Astrocyte (in vitro differentiated cells and primary cell): ENCODE results near the gene OSBPL3. TPM values are rescaled to one million over a fixed set of nuclear protein-coding genes. Genes with fewer than 3 reads are reported as not detected.

ENCODE experiments used
- DNase-seq: peaks from one replicate; pipeline ENCODE4 v3.0.0-alpha.2; 2010; ENCODE audit warnings: low read depth
- FAIRE-seq: peaks from 2 replicates; lab custom pipeline; 2011; peaks lifted over from hg19 to GRCh38; lab: Jason Lieb, UNC
- H2AFZ ChIP-seq: 2 replicates; pipeline ENCODE4 v1.6.0; 2012; ENCODE audit warnings: low read depth, low read length, inconsistent platforms
- H3K27ac ChIP-seq: 2 replicates; pipeline ENCODE4 v1.5.1; 2011; ENCODE audit warnings: low read depth, low read length, inconsistent platforms
- H3K27me3 ChIP-seq: 2 replicates; pipeline ENCODE4 v1.6.0; 2011; ENCODE audit warnings: low read length, inconsistent platforms; ENCODE audit not compliant: insufficient read depth
- H3K36me3 ChIP-seq: 2 replicates; pipeline ENCODE4 v1.5.1; 2011; ENCODE audit warnings: low read length, inconsistent platforms; ENCODE audit not compliant: insufficient read depth
- H3K4me1 ChIP-seq: 2 replicates; pipeline ENCODE4 v1.5.1; 2011; ENCODE audit warnings: low read length, inconsistent platforms; ENCODE audit not compliant: insufficient read depth
- H3K4me2 ChIP-seq: 2 replicates; pipeline ENCODE4 v1.6.0; 2012; ENCODE audit warnings: low read length, inconsistent platforms
- H3K4me3 ChIP-seq: 2 replicates; pipeline ENCODE4 v1.5.1; 2011; ENCODE audit warnings: low read depth, mild to moderate bottlenecking, low read length, inconsistent platforms; ENCODE audit not compliant: insufficient read depth
- H3K79me2 ChIP-seq: 2 replicates; pipeline ENCODE4 v1.6.0; 2012; ENCODE audit warnings: mild to moderate bottlenecking, low read length, inconsistent platforms; ENCODE audit not compliant: insufficient read depth
- H3K9ac ChIP-seq: 2 replicates; pipeline ENCODE4 v1.6.0; 2012; ENCODE audit warnings: mild to moderate bottlenecking, low read length, inconsistent platforms
- H3K9me3 ChIP-seq: 2 replicates; pipeline ENCODE4 v1.5.1; 2012; ENCODE audit warnings: low read depth, mild to moderate bottlenecking, low read length, inconsistent platforms; ENCODE audit not compliant: insufficient read depth
- H4K20me1 ChIP-seq: 2 replicates; pipeline ENCODE4 v1.6.0; 2012; ENCODE audit warnings: low read length, inconsistent platforms; ENCODE audit not compliant: insufficient read depth
- H3K27ac Mint-ChIP-seq: one replicate; pipeline ENCODE4 v1.8.0; 2021; ENCODE audit warnings: mild to moderate bottlenecking, mixed read lengths; ENCODE audit not compliant: unreplicated experiment
- H3K27me3 Mint-ChIP-seq: one replicate; pipeline ENCODE4 v1.8.0; 2021; ENCODE audit warnings: low read depth, mixed read lengths; ENCODE audit not compliant: unreplicated experiment
- H3K36me3 Mint-ChIP-seq: one replicate; pipeline ENCODE4 v1.8.0; 2021; ENCODE audit warnings: low read depth, mixed read lengths; ENCODE audit not compliant: unreplicated experiment
- H3K4me1 Mint-ChIP-seq: one replicate; pipeline ENCODE4 v1.8.0; 2021; ENCODE audit warnings: low read depth, mixed read lengths; ENCODE audit not compliant: unreplicated experiment
- H3K4me3 Mint-ChIP-seq: one replicate; pipeline ENCODE4 v1.8.0; 2021; ENCODE audit warnings: mild to moderate bottlenecking, moderate library complexity, mixed read lengths; ENCODE audit not compliant: unreplicated experiment
- H3K9me3 Mint-ChIP-seq: one replicate; pipeline ENCODE4 v1.8.0; 2021; ENCODE audit warnings: mild to moderate bottlenecking, mixed read lengths; ENCODE audit not compliant: unreplicated experiment
- EZH2 ChIP-seq: IDR thresholded peaks from 2 replicates; pipeline ENCODE4 v1.6.1; 2012; ENCODE audit warnings: mild to moderate bottlenecking, low read length, inconsistent platforms; ENCODE audit not compliant: insufficient read depth
- total RNA-seq: library from RNA; stranded (reverse); gene quantifications from 2 replicates; pipeline ENCODE4 v1.2.1, GENCODE V29; 2021
- TF ChIP-seq, protein P1 (sequence below): IDR thresholded peaks from 2 replicates; pipeline ENCODE4 v1.5.1; 2011; ENCODE audit warnings: low read depth, mild to moderate bottlenecking, inconsistent platforms, low read length, moderate library complexity; ENCODE audit not compliant: insufficient read depth

OSBPL3 gene
- total RNA-seq, 1 donor from 2014 or later: 62.9 TPM

DNA sequence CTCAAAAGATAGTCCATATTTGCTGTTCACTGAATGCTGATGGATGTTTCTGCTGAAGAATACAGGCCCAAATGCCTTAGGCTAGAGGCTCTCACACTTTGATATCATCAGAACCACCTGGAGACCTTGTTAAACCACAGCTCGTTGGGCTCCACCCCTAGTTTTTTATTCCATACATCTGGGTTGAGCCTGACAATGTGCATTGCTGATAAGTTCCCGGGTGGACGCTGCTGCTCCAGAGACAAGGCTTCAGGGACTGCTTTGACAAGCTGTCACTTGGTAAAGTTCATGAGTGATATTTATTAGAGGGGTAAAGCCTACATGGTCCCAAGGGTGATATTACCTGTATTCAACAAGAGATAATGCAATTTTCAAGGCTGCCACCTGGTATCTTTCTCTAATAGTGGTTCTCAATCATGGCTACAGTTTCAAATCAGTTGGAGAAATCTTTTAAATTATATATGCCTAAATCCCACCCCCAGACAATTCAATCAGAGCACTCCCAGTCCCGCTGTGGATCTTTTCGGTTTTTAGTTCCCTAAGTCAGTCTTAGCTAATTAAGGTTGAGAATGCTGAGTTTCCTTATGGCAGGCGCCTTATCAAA, 115.7 kb downstream of the OSBPL3 start:
- Histone ChIP-seq H3K27me3 (no peaks in the 10 kb centered on the region), H3K79me2 (no peaks in the 10 kb centered on the region), H3K4me2 (no peak overlapping the region), H3K27ac (no peak overlapping the region), H3K36me3 (peaks cover 33% of the 10 kb centered on the region), H3K9me3 (no peaks in the 10 kb centered on the region), H3K4me1 (no peaks in the 10 kb centered on the region), H3K4me3 (no peak overlapping the region), H3K9ac (no peak overlapping the region), H2AFZ (no peak overlapping the region), H4K20me1 (no peaks in the 10 kb centered on the region)
- TF ChIP-seq EZH2: no peak
- TF ChIP-seq, protein P1, sequence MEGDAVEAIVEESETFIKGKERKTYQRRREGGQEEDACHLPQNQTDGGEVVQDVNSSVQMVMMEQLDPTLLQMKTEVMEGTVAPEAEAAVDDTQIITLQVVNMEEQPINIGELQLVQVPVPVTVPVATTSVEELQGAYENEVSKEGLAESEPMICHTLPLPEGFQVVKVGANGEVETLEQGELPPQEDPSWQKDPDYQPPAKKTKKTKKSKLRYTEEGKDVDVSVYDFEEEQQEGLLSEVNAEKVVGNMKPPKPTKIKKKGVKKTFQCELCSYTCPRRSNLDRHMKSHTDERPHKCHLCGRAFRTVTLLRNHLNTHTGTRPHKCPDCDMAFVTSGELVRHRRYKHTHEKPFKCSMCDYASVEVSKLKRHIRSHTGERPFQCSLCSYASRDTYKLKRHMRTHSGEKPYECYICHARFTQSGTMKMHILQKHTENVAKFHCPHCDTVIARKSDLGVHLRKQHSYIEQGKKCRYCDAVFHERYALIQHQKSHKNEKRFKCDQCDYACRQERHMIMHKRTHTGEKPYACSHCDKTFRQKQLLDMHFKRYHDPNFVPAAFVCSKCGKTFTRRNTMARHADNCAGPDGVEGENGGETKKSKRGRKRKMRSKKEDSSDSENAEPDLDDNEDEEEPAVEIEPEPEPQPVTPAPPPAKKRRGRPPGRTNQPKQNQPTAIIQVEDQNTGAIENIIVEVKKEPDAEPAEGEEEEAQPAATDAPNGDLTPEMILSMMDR: no peak
- FAIRE-seq (no peak), DNase-seq (no peak)
- Mint-ChIP-seq H3K27ac (no peak overlapping the region), H3K4me1 (peaks cover 8% of the 10 kb centered on the region), H3K36me3 (peaks cover 29% of the 10 kb centered on the region), H3K27me3 (no peaks in the 10 kb centered on the region), H3K9me3 (no peaks in the 10 kb centered on the region), H3K4me3 (no peak overlapping the region)

DNA sequence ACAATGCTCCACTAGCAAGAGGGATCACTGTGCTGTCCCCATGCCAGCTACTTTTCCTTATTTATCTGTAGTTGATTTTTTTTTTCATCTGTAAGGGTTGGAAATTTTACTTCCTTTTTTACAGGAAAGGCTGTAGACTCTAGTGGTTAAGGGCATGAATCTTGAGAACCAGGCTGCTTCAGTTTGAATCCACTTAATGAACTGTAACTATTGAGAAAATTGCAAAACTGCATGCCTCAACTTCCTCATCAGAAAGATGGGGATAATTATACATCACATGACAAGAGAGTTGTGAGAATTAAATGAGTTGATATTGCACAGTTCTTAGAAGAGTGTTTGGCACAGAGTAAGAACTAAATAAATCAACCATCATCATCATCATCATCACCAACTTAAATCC, 116.4 kb downstream of the OSBPL3 start:
- no peaks in the 10 kb centered on the region for H3K27me3 Mint-ChIP-seq
- no peak overlapping the region for H3K9ac ChIP-seq
- no peaks in the 10 kb centered on the region for H4K20me1 ChIP-seq
- no peak overlapping the region for H3K27ac Mint-ChIP-seq
- no peaks in the 10 kb centered on the region for H3K79me2 ChIP-seq
- H3K4me1 Mint-ChIP-seq: peaks cover 5% of the 10 kb centered on the region
- H3K9me3 Mint-ChIP-seq: no peaks in the 10 kb centered on the region
- H2AFZ ChIP-seq: no peak overlapping the region
- H3K4me1 ChIP-seq: no peaks in the 10 kb centered on the region
- H3K4me3 Mint-ChIP-seq: no peak overlapping the region
- H3K36me3 ChIP-seq: peaks cover 33% of the 10 kb centered on the region
- no peaks in the 10 kb centered on the region for H3K9me3 ChIP-seq
- no peak for FAIRE-seq
- no peaks in the 10 kb centered on the region for H3K27me3 ChIP-seq
- TF ChIP-seq EZH2: no peak
- TF ChIP-seq, protein P1: no peak
- H3K36me3 Mint-ChIP-seq: peaks cover 28% of the 10 kb centered on the region
- no peak for DNase-seq
- no peak overlapping the region for H3K4me3 ChIP-seq
- no peak overlapping the region for H3K27ac ChIP-seq
- H3K4me2 ChIP-seq: no peak overlapping the region

DNA sequence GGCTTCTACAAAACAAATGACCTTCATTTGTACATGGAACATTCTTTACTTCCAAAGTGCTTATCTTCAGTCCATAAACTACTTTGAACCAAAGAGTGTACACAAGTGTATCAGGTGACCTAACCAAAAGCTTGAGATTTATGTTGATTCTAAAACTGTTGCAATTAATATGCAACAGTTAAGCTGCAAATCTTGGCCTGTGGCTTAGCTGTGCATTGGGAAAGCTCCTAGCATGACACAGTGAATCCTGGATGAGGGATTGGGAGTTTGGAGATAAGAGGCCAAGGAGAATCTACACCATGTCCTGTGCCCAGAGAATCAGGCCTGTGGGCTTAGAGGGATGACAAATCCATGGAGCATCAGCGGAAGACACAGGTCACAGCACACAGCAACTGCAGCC, 117.5 kb downstream of the OSBPL3 start:
- Histone ChIP-seq H4K20me1 (no peaks in the 10 kb centered on the region), H3K79me2 (no peaks in the 10 kb centered on the region), H3K4me2 (no peak overlapping the region), H3K27ac (no peak overlapping the region), H3K9me3 (no peaks in the 10 kb centered on the region), H2AFZ (no peak overlapping the region), H3K4me3 (no peak overlapping the region), H3K27me3 (no peaks in the 10 kb centered on the region), H3K4me1 (no peaks in the 10 kb centered on the region), H3K9ac (no peak overlapping the region), H3K36me3 (peaks cover 38% of the 10 kb centered on the region)
- TF ChIP-seq, protein P1: no peak
- FAIRE-seq (no peak), DNase-seq (no peak)
- Mint-ChIP-seq H3K36me3 (peaks cover 26% of the 10 kb centered on the region), H3K27me3 (no peaks in the 10 kb centered on the region), H3K4me1 (peaks cover 8% of the 10 kb centered on the region), H3K27ac (no peak overlapping the region), H3K4me3 (no peak overlapping the region), H3K9me3 (no peaks in the 10 kb centered on the region)
